DND-41 (cell line): Measurements from ENCODE around the gene CCDC40.

Experiments used
- EZH2 ChIP-seq: IDR thresholded peaks from 3 replicates; pipeline ENCODE4 v1.6.1; 2012; ENCODE audit warnings: borderline replicate concordance, low read depth, mild to moderate bottlenecking, moderate library complexity, low read length, inconsistent platforms; ENCODE audit not compliant: severe bottlenecking
- TF ChIP-seq, protein P1 (sequence below): IDR thresholded peaks from 2 replicates; pipeline ENCODE4 v1.5.1; 2012; ENCODE audit warnings: borderline replicate concordance, low read length, moderate library complexity, mild to moderate bottlenecking; ENCODE audit not compliant: poor library complexity, severe bottlenecking; ENCODE audit errors: extremely low read depth

DNA sequence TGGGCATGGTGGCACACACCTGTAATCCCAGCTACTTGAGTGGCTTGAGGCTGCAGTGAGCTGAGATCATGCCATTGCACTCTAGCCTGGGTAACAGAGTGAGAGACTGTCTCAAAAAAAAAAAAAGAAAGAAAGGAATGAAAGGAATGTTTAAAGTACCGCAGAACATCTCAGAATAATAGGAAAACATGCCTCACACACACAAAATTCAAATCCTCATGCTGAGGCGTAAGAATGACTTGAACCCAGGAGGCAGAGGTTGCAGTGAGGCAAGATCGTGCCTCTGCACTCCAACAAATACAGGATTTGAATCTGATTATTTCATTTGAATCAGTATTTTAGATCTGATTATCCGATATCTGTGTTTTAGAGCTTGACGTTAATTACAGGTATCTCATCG lies 43.6 kb downstream of the CCDC40 start:
- TF ChIP-seq, protein P1, sequence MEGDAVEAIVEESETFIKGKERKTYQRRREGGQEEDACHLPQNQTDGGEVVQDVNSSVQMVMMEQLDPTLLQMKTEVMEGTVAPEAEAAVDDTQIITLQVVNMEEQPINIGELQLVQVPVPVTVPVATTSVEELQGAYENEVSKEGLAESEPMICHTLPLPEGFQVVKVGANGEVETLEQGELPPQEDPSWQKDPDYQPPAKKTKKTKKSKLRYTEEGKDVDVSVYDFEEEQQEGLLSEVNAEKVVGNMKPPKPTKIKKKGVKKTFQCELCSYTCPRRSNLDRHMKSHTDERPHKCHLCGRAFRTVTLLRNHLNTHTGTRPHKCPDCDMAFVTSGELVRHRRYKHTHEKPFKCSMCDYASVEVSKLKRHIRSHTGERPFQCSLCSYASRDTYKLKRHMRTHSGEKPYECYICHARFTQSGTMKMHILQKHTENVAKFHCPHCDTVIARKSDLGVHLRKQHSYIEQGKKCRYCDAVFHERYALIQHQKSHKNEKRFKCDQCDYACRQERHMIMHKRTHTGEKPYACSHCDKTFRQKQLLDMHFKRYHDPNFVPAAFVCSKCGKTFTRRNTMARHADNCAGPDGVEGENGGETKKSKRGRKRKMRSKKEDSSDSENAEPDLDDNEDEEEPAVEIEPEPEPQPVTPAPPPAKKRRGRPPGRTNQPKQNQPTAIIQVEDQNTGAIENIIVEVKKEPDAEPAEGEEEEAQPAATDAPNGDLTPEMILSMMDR, result no peak
- TF ChIP-seq EZH2, result no peak
